Measurements from ENCODE around the gene TEX52. TPM values are rescaled to one million over a fixed set of nuclear protein-coding genes. Genes with fewer than 3 reads are reported as not detected.
A peak's percentile ranks its signal among the peaks of the same experiment; 100 is the strongest.
"Not testable (repeated sequence)": the region's sequence is repeated elsewhere in the genome, so short reads cannot be mapped to it uniquely, and the experiment has no call there.

TEX52 gene
- total RNA-seq, 1 donor from 2014 or later: not detected

- no peak for DNase-seq (ENCODE audit: extremely low spot score in 2 of 2)
- Histone ChIP-seq H3K4me1 (no peaks in the 10 kb centered on the region), H3K36me3 (no peaks in the 10 kb centered on the region), H3K9me3 (no peaks in the 10 kb centered on the region), H3K27me3 (no peaks in the 10 kb centered on the region), H3K27ac (no peak overlapping the region), H3K4me3 (no peak overlapping the region)
- intact Hi-C loops (cut with DNase I): no loop called here
- TF ChIP-seq POLR2AphosphoS5 (IDR thresholded peaks at IDR 0.05; ENCODE audit: insufficient read depth in 1 of 2, low read depth in 1 of 2): no peak
- TF ChIP-seq POLR2A (IDR thresholded peaks at IDR 0.05): no peak
- TF ChIP-seq, protein P1, sequence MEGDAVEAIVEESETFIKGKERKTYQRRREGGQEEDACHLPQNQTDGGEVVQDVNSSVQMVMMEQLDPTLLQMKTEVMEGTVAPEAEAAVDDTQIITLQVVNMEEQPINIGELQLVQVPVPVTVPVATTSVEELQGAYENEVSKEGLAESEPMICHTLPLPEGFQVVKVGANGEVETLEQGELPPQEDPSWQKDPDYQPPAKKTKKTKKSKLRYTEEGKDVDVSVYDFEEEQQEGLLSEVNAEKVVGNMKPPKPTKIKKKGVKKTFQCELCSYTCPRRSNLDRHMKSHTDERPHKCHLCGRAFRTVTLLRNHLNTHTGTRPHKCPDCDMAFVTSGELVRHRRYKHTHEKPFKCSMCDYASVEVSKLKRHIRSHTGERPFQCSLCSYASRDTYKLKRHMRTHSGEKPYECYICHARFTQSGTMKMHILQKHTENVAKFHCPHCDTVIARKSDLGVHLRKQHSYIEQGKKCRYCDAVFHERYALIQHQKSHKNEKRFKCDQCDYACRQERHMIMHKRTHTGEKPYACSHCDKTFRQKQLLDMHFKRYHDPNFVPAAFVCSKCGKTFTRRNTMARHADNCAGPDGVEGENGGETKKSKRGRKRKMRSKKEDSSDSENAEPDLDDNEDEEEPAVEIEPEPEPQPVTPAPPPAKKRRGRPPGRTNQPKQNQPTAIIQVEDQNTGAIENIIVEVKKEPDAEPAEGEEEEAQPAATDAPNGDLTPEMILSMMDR (IDR thresholded peaks at IDR 0.05): no peak
Observed at GRCh38 chr12:2864198-2864597, 7.4 kb upstream of the TEX52 start.

DNA sequence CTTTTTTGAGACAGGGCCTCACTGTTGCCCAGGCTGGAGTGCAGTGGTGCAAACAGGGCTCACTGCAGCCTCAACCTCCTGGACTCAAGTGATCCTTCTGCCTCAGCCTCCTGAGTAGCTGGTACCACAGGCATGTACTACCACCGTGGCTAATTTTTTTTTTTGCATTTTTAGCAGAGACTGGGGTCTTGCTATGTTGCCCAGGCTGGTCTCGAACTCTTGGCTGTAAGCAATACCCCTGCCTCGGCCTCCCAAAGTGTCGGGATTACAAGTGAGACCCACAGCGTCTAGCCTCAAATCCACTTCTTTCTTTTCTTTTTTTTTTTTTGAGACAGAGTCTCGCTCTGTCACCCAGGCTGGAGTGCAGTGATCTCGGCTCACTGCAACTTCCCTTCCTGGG lies 6.6 kb upstream of the TEX52 start:
- H3K27ac ChIP-seq; H3K9me3 ChIP-seq; H3K36me3 ChIP-seq; H3K27me3 ChIP-seq; intact Hi-C loops (cut with DNase I); H3K4me3 ChIP-seq; DNase-seq (ENCODE audit: extremely low spot score in 2 of 2); H3K4me1 ChIP-seq: not testable (repeated sequence)

DNA sequence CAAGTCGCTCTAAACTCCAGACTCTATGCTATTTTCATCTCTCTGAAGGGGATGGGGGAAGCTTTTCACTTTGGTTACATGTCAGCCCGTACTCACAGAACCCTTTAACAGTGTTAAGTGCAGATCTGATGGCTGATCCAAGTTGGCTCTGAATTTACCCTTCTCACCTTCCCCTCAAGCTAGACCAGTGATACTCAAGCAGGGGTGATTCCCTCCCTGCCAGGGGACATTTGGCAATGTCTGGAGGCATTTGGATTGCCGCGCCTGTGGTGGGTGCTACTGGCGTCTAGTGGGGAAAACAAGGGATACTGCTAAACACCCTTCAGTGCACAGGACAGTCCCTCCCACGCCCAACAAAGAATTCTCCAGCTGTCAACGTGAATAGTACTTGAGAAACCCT lies 6.0 kb upstream of the TEX52 start:
- TF ChIP-seq POLR2A (IDR thresholded peaks at IDR 0.05) (no peak), POLR2AphosphoS5 (IDR thresholded peaks at IDR 0.05; ENCODE audit: insufficient read depth in 1 of 2, low read depth in 1 of 2) (no peak)
- TF ChIP-seq, protein P1 (IDR thresholded peaks at IDR 0.05): no peak
- H3K4me1 ChIP-seq: no peaks in the 10 kb centered on the region
- DNase-seq (ENCODE audit: extremely low spot score in 2 of 2): no peak
- no peak overlapping the region for H3K27ac ChIP-seq
- H3K27me3 ChIP-seq: no peaks in the 10 kb centered on the region
- intact Hi-C loops (cut with DNase I): no loop called here
- H3K4me3 ChIP-seq: no peak overlapping the region
- no peaks in the 10 kb centered on the region for H3K9me3 ChIP-seq
- no peaks in the 10 kb centered on the region for H3K36me3 ChIP-seq

GRCh38 chr12:2860170-2860569 lies 3.3 kb upstream of the TEX52 start:
- TF ChIP-seq, protein P1 (IDR thresholded peaks at IDR 0.05): no peak
- TF ChIP-seq POLR2AphosphoS5 (IDR thresholded peaks at IDR 0.05; ENCODE audit: insufficient read depth in 1 of 2, low read depth in 1 of 2) (no peak), POLR2A (IDR thresholded peaks at IDR 0.05) (no peak)
- intact Hi-C loops (cut with DNase I): no loop called here
- no peaks in the 10 kb centered on the region for H3K9me3 ChIP-seq
- no peaks in the 10 kb centered on the region for H3K36me3 ChIP-seq
- no peak overlapping the region for H3K27ac ChIP-seq
- H3K27me3 ChIP-seq: no peaks in the 10 kb centered on the region
- no peaks in the 10 kb centered on the region for H3K4me1 ChIP-seq
- no peak for DNase-seq (ENCODE audit: extremely low spot score in 2 of 2)
- H3K4me3 ChIP-seq: no peak overlapping the region

DNA sequence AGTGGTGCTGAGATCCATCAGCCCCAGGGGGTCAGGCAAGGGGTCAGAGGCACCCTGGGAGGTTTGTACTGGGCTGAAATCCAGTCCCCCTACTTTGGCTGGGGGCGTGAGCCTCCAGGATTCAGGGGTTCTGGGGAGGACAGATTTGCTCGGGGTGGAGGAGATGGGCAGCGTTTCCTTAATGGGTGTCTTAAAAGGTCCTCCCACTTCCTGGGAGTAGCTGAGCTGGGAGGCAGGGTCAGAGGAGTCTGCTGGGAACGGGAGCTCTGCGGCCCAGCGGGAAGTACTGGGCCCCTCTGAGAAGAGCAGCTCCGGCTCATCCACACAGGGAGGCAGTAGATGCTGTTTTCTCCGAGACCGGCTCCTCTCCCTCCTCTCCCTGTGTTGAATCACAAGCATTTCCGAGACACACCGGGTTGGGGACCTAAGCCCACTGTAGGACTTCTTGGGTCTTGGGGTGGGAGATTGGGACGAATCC lies 2.1 kb upstream of the TEX52 start:
- Histone ChIP-seq H3K4me3 (no peak overlapping the region), H3K9me3 (no peaks in the 10 kb centered on the region), H3K27ac (peak overlapping the region; percentile 61), H3K36me3 (no peaks in the 10 kb centered on the region), H3K27me3 (no peaks in the 10 kb centered on the region), H3K4me1 (no peaks in the 10 kb centered on the region)
- intact Hi-C loops (cut with DNase I): no loop called here
- no peak for DNase-seq (ENCODE audit: extremely low spot score in 2 of 2)
- peak in 1 of 2 donors; percentile 25 for TF ChIP-seq POLR2AphosphoS5 (IDR thresholded peaks at IDR 0.05; ENCODE audit: insufficient read depth in 1 of 2, low read depth in 1 of 2)
- TF ChIP-seq, protein P1 (IDR thresholded peaks at IDR 0.05): no peak
- no peak for TF ChIP-seq POLR2A (IDR thresholded peaks at IDR 0.05)

GRCh38 chr12:2858334-2858733 lies 1.5 kb upstream of the TEX52 start:
- Histone ChIP-seq H3K4me1 (no peaks in the 10 kb centered on the region), H3K27ac (no peak overlapping the region), H3K9me3 (no peaks in the 10 kb centered on the region), H3K27me3 (no peaks in the 10 kb centered on the region), H3K36me3 (no peaks in the 10 kb centered on the region), H3K4me3 (no peak overlapping the region)
- DNase-seq (ENCODE audit: extremely low spot score in 2 of 2): no peak
- intact Hi-C loops (cut with DNase I): no loop called here
- TF ChIP-seq POLR2A (IDR thresholded peaks at IDR 0.05) (no peak), POLR2AphosphoS5 (IDR thresholded peaks at IDR 0.05; ENCODE audit: insufficient read depth in 1 of 2, low read depth in 1 of 2) (no peak)
- TF ChIP-seq, protein P1 (IDR thresholded peaks at IDR 0.05): no peak

Data from vagina (tissue), 2 donors.